NK-92 treated with Interleukin-12 subunit alpha and Interleukin-12 subunit beta, amount 100 ng/mL, for 24 hours (cell line): Measurements from ENCODE around the gene SMARCA4.
"Not testable (repeated sequence)": the region's sequence is repeated elsewhere in the genome, so short reads cannot be mapped to it uniquely, and the experiment has no call there.

ENCODE experiments used
- DNase-seq: peaks from one replicate; lab custom pipeline; 2025; lab: John Stamatoyannopoulos, UW

The SMARCA4 gene

DNA sequence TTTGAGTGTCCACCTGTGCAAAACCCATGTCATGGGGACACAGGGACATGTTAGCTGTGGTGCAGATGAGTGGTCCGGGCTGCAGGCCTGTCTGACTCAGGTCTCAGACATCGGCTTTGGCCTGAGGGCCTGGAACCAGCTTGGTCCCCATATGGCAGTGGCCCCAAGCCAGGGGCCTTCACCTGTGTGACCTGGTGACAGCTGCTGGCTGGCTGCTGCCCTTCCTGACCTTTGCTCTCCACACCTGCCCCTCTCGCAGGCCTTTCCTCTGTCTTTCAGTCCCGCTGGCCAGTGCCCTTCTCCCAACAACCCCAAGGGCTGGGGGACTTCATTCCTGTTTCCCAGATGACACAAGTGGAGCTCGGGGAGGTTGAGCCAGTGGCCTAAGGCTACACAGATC is 105.5 kb downstream of the SMARCA4 start:
- no peak for DNase-seq

DNA sequence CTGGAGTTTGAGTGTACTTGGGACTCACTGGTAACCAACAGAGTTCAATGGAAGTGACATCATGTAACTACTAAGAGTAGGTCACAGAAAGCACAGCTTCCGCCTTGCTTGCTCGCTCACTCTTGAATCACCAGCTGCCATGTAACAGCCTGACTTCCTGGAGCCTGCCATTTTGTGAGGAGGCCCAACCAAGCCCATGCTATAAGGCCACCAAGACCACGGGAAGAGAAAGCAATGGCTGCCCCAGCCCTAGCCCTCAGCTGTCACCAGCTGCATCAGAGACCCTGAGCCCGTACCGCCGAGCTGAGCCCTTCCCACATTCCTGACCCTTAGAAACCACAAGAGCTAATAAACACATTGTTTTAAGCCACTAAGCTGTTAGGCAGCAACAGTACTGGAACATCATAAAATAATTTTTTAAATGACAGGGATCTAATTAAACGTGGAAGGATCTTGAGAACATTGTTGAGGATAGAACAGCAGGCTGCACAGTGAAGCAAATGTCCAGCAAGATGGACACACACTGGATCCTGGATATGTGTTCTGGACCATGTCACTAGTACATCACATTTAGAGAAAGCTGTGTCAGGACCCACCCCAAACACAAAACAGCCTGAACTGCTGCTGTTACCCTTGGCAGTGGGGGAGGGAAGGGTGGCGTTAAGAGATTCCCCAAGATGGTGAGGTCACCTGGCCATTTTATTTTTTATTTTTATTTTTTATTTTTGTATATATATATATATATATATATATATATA is 106.7 kb downstream of the SMARCA4 start:
- DNase-seq = no peak

DNA sequence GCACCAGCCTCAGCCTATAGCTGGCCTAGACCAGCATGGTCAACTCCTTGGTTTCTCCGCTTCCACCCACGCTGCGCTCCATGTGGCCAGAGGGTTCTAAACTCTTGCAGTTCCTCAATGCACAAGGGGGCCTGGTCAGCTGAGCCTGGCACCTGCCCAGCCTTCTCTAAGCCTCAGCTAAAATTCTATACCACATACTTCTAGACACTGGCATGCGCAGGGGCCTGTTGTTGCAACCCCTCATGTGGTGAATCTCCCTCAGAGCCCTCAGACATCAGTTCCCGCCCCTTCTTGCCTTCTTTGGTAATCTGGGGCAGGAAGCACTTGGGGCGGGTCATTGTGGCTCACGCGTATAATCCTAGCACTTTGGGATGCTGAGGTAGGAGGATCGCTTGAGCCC is 108.7 kb downstream of the SMARCA4 start:
- DNase-seq = no peak

DNA sequence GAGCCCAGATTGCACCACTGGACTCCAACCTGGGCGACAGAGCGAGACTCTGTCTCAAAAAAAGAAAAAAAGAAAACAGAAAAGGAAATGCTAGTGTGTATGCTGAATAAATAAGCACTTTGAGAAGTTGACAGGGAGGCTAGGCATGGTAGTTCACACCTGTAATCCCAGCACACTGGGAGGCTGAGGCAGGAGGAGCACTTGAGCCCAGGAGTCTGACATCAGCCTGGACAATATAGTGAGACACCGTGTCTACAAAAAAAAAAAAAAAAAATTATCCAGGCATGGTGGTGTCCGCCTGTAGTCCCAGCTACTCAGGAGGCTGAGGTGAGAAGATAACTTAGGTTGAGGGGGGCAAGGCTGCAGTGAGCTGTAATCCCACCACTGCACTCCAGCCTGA is 109.3 kb downstream of the SMARCA4 start:
- no peak for DNase-seq

DNA sequence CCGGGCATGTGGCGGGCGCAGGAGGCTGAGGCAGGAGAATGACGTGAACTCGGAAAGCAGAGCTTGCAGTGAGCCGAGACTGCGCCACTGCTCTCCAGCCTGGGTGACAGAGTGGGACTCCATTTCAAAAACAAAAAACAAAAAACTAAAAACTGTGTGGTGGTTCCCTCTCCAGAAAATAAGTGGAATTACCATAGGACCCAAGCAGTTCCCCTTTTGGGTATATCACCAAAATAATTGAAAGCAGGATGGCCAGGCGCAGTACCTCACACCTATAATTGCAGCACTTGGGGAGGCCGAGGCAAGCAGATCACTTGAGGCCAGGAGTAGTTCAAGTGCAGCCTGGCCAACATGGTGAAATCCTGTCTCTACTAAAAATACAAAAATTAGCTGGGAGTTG is 112.7 kb downstream of the SMARCA4 start:
- DNase-seq = no peak

DNA sequence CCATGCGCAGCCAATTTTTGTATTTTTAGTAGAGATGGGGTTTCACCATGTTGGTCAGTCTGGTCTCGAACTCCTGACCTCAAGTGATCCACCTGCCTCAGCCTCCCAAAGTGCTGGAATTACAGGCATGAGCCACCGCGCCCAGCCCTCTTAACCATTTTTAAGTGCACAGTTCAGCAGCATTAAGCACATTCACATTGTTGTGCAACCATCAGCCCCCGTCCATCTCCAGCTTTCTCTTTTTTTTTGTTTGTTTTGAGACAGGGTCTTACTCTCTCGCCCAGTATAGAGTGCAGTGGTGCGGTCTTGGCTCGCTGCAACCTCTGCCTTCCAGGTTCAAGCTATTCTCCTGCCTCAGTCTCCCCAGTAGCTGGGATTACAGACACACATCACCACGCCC is 116.0 kb downstream of the SMARCA4 start:
- not testable (repeated sequence) for DNase-seq

DNA sequence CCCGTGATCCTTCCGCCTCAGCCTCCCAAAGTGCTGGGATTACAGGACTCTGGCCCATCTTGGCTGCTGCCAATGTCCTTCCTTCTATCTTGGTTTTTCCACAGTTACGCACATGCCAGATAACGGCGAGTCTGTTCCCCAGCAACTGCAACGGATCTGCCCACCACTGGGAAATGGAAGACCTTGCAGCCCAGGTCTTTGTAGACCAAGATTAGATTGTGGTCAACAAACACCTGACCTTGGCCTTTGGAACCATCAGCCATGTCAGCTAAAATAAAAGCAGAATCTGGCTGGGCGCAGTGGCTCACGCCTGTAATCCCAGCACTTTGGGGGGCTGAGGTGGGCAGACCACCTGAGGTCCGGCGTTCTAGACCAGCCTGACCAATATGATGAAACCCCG is 118.1 kb downstream of the SMARCA4 start:
- no peak for DNase-seq

DNA sequence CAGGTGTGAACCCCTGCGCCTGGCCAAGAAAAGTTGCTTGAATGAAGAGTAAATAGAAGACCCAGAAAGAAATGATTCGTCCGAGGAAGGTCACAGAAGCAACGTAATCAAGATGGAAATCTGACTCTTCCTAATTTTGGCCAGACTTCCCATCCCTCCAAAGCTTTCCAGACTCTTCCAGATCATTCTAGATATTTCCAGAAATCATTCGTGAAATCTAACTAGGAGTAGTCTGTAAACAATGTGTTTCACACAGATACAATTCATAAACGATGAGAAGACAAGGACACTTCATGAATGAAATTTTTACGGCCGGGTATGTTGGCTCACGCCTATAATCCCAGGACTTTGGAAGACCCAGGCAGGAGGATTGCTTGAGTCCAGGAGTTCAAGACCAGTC is 119.2 kb downstream of the SMARCA4 start:
- no peak for DNase-seq

DNA sequence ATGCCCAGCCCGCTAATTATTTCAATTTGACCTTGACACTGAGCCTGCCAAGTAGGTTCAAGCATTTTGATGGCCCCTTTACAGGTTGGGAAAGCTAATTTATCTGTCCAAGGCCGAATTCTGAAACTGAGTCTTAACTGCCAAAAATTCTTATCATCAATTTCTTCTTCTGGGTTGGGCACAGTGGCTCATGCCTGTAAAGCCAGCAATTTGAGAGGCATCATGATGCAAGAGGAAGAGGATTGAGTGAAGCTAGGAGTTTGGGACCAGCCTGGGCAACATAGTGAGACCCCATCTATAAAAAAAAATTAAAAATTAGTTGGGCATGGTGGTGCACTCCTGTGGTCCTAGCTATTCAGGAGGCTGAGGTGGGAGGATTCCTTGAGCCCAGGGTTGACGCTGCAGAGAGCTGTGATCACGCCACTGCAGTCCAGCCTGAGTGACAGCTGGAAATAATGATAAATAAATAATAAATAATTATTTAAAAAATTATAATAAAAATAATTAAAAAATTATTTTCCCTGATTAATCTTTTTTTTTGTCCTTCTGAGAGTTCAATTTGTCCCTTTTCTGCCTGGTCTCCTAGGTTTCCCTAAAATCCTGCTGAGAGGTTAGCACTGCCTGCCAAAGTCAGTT is 127.2 kb downstream of the SMARCA4 start:
- no peak for DNase-seq

DNA sequence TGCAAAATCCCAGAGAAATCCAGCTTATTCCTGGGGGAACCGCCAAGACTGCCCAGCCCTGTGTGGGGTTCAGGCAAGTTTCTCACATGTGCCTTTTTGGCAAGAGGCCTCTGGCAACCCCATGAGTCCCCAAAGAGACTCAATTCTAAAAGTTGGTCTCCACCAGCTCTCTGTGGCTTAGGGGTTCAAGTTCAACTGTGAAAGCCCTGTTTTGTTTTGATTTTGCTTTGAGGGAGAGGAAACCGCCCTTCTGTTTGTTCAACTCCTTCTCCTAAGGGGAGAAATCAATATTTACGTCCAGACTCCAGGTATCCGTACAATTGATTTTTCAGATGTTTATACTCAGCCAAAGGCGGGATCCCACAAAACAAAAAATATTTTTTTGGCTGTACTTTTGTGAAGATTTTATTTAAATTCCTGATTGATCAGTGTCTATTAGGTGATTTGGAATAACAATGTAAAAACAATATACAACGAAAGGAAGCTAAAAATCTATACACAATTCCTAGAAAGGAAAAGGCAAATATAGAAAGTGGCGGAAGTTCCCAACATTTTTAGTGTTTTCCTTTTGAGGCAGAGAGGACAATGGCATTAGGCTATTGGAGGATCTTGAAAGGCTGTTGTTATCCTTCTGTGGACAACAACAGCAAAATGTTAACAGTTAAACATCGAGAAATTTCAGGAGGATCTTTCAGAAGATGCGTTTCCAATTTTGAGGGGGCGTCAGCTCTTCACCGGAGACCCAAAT is 127.8 kb downstream of the SMARCA4 start:
- no peak for DNase-seq

DNA sequence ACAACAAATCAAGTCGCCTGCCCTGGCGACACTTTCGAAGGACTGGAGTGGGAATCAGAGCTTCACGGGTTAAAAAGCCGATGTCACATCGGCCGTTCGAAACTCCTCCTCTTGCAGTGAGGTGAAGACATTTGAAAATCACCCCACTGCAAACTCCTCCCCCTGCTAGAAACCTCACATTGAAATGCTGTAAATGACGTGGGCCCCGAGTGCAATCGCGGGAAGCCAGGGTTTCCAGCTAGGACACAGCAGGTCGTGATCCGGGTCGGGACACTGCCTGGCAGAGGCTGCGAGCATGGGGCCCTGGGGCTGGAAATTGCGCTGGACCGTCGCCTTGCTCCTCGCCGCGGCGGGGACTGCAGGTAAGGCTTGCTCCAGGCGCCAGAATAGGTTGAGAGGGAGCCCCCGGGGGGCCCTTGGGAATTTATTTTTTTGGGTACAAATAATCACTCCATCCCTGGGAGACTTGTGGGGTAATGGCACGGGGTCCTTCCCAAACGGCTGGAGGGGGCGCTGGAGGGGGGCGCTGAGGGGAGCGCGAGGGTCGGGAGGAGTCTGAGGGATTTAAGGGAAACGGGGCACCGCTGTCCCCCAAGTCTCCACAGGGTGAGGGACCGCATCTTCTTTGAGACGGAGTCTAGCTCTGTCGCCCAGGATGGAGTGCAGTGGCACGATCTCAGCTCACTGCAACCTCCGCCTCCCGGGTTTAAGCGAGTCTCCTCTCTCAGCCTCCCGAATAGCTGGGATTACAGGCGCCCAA is 128.6 kb downstream of the SMARCA4 start, which contains the start of gene LDLR:
Gene LDLR (plus strand): TSS at position 210 of the 760 bp plus-strand sequence. CDS start 86 bp downstream, at position 296.
- peak; percentile 76 for DNase-seq

DNA sequence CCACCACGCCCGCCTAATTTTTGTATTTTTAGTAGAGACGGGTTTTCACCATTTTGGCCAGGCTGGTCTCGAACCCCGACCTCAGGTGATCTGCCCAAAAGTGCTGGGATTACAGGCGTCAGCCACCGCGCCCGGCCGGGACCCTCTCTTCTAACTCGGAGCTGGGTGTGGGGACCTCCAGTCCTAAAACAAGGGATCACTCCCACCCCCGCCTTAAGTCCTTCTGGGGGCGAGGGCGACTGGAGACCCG is 129.1 kb downstream of the SMARCA4 start:
- DNase-seq = not testable (repeated sequence)

DNA sequence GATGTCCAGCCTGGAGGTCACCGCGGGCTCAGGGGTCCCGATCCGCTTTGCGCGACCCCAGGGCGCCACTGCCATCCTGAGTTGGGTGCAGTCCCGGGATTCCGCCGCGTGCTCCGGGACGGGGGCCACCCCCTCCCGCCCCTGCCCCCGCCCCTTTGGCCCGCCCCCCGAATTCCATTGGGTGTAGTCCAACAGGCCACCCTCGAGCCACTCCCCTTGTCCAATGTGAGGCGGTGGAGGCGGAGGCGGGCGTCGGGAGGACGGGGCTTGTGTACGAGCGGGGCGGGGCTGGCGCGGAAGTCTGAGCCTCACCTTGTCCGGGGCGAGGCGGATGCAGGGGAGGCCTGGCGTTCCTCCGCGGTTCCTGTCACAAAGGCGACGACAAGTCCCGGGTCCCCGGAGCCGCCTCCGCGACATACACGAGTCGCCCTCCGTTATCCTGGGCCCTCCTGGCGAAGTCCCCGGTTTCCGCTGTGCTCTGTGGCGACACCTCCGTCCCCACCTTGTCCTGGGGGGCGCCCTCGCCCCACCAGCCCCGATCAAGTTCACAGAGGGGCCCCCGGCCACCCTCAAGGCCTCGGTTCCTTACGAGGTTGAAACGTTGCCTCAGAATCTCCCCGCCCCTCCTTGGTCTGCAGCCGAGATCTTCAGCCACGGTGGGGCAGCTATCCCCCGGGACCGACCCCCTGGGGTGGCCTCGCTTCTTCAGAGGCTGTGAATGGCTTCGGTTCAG is 129.6 kb downstream of the SMARCA4 start:
- DNase-seq = peak; percentile 99

DNA sequence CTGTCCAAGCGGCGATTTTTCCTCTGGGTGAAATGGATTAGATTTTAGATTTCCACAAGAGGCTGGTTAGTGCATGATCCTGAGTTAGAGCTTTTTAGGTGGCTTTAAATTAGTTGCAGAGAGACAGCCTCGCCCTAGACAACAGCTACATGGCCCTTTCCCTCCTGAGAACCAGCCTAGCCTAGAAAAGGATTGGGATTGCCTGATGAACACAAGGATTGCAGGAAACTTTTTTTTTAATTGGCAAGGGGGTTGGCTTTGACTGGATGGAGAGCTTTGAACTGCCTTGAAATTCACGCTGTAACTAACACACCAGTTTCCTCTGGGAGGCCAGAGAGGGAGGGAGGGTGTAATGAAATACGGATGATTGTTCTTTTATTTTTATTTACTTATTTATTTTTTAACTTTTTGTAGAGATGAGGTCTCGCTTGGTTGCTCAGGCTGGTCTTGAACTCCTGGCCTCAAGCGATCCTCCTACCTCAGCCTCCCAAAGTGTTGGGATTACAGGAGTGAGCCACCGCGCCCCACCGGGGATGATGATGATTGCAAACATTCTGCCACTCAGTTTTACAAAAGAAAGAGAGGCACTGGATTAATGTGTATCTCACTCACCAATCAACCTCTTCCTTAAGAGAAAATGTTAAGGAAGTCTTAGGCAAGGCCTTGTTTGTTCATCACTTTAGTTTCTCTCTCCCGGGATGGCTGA is 130.3 kb downstream of the SMARCA4 start:
- no peak for DNase-seq

DNA sequence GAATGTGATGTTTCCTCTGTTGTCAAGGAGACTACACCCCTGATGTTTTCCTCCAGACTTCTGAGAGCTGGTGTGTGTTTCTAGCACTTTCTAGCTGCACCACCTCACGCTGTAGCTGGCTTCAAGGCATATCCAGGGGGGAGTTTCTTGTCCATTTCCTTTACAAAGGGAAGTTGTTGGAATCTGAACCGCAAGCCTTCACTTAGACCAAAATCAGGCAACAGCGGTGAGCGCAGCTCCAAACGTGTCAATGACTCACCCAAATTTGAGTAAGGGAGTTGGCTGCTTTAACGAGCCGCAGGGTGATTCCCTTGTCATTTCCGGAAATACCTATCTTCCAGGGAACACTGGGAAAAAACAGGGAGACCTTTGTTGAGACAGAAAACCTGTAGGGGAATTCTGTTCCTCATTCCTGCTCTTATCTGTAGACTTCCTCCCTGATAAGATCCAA is 130.9 kb downstream of the SMARCA4 start:
- DNase-seq = no peak

DNA sequence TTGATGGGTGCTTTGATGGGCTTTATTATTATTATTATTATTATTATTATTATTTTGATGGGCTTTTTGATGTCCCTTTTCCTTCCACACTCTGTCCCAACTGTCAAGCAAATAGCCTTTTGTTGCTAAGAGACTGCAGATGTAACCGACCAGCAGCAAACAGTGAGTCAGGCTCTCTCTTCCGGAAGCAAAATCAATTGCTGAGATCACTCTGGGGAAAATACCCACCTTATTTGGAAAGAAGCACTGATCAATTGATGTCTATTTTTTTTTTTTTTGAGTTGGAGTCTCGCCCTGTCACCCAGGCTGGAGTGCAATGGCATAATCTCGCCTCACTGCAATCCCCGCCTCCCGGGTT is 131.3 kb downstream of the SMARCA4 start:
- no peak for DNase-seq

DNA sequence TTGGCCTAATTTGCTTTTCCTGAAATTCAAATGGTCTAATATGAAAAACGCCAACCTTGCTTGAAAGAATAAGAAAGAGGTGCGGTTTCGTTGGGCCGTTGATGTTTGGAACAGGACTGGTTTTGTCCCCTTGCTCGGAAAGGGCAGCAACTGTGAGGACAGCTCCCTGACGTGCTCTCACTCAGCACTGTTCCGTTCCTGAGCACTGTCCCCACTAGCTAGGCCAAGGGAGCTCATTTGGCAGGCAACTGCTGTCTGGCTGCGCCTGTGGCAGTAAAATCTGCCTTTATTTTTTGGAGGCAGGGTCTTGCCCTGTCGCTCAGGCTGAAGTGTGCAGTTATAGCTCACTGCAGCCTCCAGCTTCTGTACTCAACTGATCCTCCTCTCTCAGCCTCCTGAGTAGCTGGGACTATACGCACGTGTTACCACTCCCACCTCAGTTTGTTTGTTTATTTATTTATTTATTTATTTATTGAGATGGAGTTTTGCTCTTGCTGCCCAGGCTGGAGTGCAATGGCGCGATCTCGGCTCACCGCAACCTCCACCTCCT is 132.9 kb downstream of the SMARCA4 start:
- DNase-seq = no peak

DNA sequence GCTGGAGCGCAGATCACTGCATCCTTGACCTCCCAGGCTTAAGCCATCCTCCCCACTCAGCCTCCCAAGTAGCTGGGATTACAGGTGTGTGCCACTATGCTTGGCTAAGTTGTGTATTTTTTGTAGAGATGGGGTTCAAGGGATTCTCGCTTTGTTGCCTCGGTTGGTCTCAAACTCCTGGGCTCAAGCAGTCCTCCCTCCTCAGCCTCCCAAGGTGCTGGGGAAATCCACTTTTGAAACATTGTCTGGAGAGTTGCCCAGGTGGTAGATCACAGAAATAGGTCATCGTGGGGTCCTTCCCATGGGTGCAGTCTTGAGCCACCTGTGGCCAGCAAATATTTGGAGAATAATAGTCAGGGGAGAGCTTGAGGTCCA is 133.7 kb downstream of the SMARCA4 start:
- no peak for DNase-seq

DNA sequence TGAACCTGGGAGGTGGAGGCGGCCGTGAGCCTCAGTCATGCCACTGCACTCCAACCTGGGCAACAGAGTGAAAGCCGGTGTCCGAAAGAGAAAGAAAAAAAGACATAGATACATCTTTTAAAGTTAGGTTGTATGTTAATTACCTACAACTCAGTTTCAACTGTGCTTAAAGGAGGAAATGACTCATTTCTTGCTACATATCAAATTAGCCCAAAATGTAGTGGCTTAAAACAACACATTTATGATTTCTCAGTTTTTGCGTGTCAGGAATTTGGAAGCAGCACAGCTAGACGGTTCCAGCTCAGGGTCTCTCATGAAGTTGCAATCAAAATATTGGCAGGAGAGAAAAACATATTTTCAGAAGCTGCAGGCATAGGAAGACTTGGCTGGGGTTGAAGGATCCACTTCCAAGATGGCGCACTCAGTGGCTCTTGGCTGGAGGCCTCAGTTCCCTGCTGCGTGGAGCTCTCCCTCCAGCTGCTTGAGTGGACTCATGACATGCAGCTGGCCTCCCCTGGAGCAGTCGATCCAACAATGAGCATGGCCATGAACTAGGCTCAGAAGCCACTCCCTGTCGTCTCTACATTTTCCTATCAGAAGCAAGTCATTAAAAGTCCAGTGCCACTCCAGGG is 135.5 kb downstream of the SMARCA4 start:
- no peak for DNase-seq

DNA sequence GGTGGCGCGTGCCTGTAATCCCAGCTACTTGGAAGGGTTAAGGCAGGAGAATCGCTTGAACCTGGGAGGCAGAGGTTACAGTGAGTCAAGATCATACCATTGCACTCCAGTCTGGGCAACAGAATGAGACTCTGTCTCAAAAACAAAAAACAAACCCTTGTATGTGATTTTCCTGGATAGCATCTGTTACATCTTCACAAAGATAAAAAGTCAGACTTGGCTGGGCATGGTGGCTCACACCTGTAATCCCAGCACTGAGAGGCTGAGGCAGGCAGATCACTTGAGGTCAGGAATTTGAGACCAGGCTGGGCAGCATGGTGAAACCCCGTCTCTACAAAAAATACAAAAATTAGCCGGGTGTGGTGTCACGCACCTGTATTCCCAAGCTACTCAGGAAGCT is 136.5 kb downstream of the SMARCA4 start:
- DNase-seq = not testable (repeated sequence)
